OCI-LY7 (cell line): ENCODE results near the gene FAM76B. TPM values are rescaled to one million over a fixed set of nuclear protein-coding genes. Genes with fewer than 3 reads are reported as not detected.

Source experiments
- BruUV-seq: library from RNA; stranded (reverse); fragments of 400-500 nt; replicated peaks from 2 replicates; lab custom pipeline; 2021; lab: Mats Ljungman, UMichigan
- CTCF ChIA-PET: fragments of 300-600 bp; sonication (Branson Sonifier 250); formaldehyde crosslinking; loops from one replicate; lab custom pipeline; 2022; ENCODE audit warnings: antibody characterized with exemption; ENCODE audit not compliant: unreplicated experiment; lab: Charles Lee
- POLR2A ChIA-PET: fragments of 300-600 bp; sonication (Branson Sonifier 250); formaldehyde crosslinking; loops from one replicate; lab custom pipeline; 2022; ENCODE audit warnings: antibody characterized with exemption; lab: Charles Lee
- DNase-seq: peaks from one replicate; pipeline ENCODE4 v3.0.0-alpha.2; 2015; ENCODE audit warnings: low spot score
- H2AFZ ChIP-seq: fragments of 200-600 bp; sonication (generic), shearing (Covaris generic); 2 replicates; pipeline ENCODE4 v1.6.1; 2014; ENCODE audit warnings: mild to moderate bottlenecking, antibody characterized with exemption, low read length, moderate library complexity
- H3K27ac ChIP-seq: fragments of 200-600 bp; sonication (generic); 2 replicates; pipeline ENCODE4 v1.5.1; 2014; ENCODE audit warnings: mixed run types, low read depth, mild to moderate bottlenecking, moderate library complexity, low read length, inconsistent platforms; ENCODE audit not compliant: poor library complexity, severe bottlenecking
- H3K36me3 ChIP-seq: fragments of 200-600 bp; sonication (generic); 2 replicates; pipeline ENCODE4 v1.6.1; 2014; ENCODE audit warnings: mild to moderate bottlenecking, antibody characterized with exemption, low read length, moderate library complexity, mixed read lengths; ENCODE audit not compliant: insufficient read depth
- H3K4me1 ChIP-seq: fragments of 200-600 bp; sonication (generic); 2 replicates; pipeline ENCODE4 v1.5.1; 2014; ENCODE audit warnings: mild to moderate bottlenecking, low read length; ENCODE audit not compliant: insufficient read depth, poor library complexity, severe bottlenecking
- H3K4me2 ChIP-seq: fragments of 200-600 bp; sonication (generic); 2 replicates; pipeline ENCODE4 v1.6.1; 2014; ENCODE audit warnings: mild to moderate bottlenecking, low read length
- H3K4me3 ChIP-seq: fragments of 200-600 bp; sonication (generic); 2 replicates; pipeline ENCODE4 v1.5.1; 2014; ENCODE audit warnings: mild to moderate bottlenecking, low read depth, low read length; ENCODE audit not compliant: poor library complexity, severe bottlenecking
- H3K79me2 ChIP-seq: fragments of 200-600 bp; sonication (generic); 2 replicates; pipeline ENCODE4 v1.6.1; 2016; ENCODE audit warnings: low read depth, mild to moderate bottlenecking, low read length, moderate library complexity, mixed read lengths; ENCODE audit not compliant: insufficient read depth
- H3K9me2 ChIP-seq: fragments of 200-600 bp; sonication (generic); 2 replicates; pipeline ENCODE4 v1.6.1; 2016; ENCODE audit warnings: mild to moderate bottlenecking, low read length, mixed read lengths; ENCODE audit not compliant: insufficient read depth
- H3K9me3 ChIP-seq: fragments of 200-600 bp; sonication (generic); 2 replicates; pipeline ENCODE4 v1.6.1; 2014; ENCODE audit warnings: mild to moderate bottlenecking, mixed run types, low read length, mixed read lengths
- H4K20me1 ChIP-seq: fragments of 200-600 bp; sonication (generic); 2 replicates; pipeline ENCODE4 v1.6.1; 2014; ENCODE audit warnings: mild to moderate bottlenecking, antibody characterized with exemption, low read length, moderate library complexity, mixed read lengths; ENCODE audit not compliant: insufficient read depth
- EZH2phosphoT487 ChIP-seq: fragments of 200-600 bp; sonication (generic); IDR thresholded peaks from 2 replicates; pipeline ENCODE4 v1.6.1; 2018; ENCODE audit warnings: low read depth, borderline replicate concordance, mild to moderate bottlenecking, mixed run types, antibody characterized with exemption, low read length, moderate library complexity, mixed read lengths
- intact Hi-C: fragments of 100-400 bp; cut with micrococcal nuclease; formaldehyde crosslinking; loops from one replicate; pipeline ENCODE4 v1.10.0; 2022; ENCODE audit not compliant: unreplicated experiment
- total RNA-seq, 2 experiments: library from RNA; depleted of rRNA in 1 of 2; stranded (reverse); fragments of >200 nt in 1 of 2; shearing (Covaris generic) in 1 of 2; gene quantifications; 2 replicates each; pipeline ENCODE4 v1.2.3, GENCODE V29; 2014 to 2022
- TF ChIP-seq, protein P1 (sequence below): fragments of 200-600 bp; sonication (generic); conservative IDR thresholded peaks from 2 replicates; pipeline ENCODE4 v1.5.1; 2014; ENCODE audit warnings: mild to moderate bottlenecking, antibody characterized with exemption, low read length, moderate library complexity, mixed read lengths

FAM76B gene
- total RNA-seq, 2 experiments from 2014 or later = 40.9 to 53.7 TPM

DNA sequence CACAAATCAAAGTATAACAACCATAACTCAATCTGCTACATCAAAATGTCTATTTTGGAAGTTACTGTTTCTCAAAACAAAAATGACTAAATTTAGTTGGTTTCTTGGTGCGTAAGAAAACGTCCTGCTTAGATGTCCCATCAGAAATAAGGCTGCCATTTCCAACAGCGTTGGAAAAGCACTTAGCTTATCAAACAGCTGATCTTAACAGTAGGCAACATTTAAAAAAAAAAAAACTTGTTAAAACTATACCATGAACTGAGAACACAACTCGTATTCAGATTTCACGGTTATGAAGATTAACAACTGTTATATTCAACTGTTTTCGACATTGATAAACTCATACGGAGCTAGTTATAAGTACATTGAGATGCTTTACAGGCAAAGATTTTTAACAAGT lies 3.1 kb upstream of the FAM76B start:
- POLR2A ChIA-PET = interaction anchor here (0.8 to 0.9 kb wide), 3 partner anchors 11 to 81 kb away, joined by 3 read pairs; no protein-coding TSS in a partner anchor
- CTCF ChIA-PET = no interaction called here
- H3K4me2 ChIP-seq = peak overlapping the region; percentile 3; the same call in 1 of the 2 replicates

DNA sequence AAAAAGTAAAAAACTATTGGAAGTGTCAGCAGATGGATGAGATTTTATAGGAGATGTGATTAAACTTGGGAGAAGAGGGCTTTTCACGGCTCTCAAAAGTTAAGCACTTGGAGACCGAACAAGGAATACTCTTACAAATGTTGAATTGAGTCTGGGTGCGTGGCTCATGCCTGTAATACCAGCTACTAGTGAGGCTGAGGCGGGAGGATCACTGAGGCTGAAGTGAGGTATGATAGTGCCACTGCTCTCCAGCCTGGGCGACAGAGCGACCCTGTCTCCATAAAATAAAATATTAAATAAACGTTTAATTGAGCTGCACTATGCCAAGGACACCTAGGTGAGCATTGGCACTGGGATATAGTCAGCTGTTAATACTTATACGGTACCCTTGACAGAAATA lies 2.6 kb upstream of the FAM76B start:
- no TSS peak for BruUV-seq
- TF ChIP-seq EZH2phosphoT487 = no peak
- TF ChIP-seq, protein P1, sequence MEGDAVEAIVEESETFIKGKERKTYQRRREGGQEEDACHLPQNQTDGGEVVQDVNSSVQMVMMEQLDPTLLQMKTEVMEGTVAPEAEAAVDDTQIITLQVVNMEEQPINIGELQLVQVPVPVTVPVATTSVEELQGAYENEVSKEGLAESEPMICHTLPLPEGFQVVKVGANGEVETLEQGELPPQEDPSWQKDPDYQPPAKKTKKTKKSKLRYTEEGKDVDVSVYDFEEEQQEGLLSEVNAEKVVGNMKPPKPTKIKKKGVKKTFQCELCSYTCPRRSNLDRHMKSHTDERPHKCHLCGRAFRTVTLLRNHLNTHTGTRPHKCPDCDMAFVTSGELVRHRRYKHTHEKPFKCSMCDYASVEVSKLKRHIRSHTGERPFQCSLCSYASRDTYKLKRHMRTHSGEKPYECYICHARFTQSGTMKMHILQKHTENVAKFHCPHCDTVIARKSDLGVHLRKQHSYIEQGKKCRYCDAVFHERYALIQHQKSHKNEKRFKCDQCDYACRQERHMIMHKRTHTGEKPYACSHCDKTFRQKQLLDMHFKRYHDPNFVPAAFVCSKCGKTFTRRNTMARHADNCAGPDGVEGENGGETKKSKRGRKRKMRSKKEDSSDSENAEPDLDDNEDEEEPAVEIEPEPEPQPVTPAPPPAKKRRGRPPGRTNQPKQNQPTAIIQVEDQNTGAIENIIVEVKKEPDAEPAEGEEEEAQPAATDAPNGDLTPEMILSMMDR = no peak
- no peak for DNase-seq
- peaks cover 76% of the 10 kb centered on the region for H3K79me2 ChIP-seq
- ChIA-PET CTCF (no interaction called here), POLR2A (interaction anchor here (0.8 to 3.3 kb wide), 4 partner anchors 12 to 724 kb away, joined by 3 to 12 read pairs (median 3); partner anchors contain the start of gene SRSF8)
- H3K27ac ChIP-seq = no peak overlapping the region
- H3K9me3 ChIP-seq = no peaks in the 10 kb centered on the region
- H4K20me1 ChIP-seq = peaks cover 42% of the 10 kb centered on the region
- intact Hi-C loops = loop anchor here (5.0 to 10.0 kb wide), 3 partner anchors 423 to 595 kb away; partner anchors contain the start of gene CCDC82
- H3K9me2 ChIP-seq = no peaks in the 10 kb centered on the region
- H3K36me3 ChIP-seq = peaks cover 17% of the 10 kb centered on the region
- no peak overlapping the region for H2AFZ ChIP-seq
- H3K4me2 ChIP-seq = peak overlapping the region; percentile 92
- H3K4me3 ChIP-seq = no peak overlapping the region
- peaks cover 28% of the 10 kb centered on the region for H3K4me1 ChIP-seq

More for the DNA sequence above, 3.1 kb upstream of the FAM76B start:
- Histone ChIP-seq H3K4me1 (peaks cover 27% of the 10 kb centered on the region), H3K9me2 (no peaks in the 10 kb centered on the region), H3K36me3 (peaks cover 12% of the 10 kb centered on the region), H2AFZ (no peak overlapping the region), H3K4me3 (no peak overlapping the region), H3K79me2 (peaks cover 73% of the 10 kb centered on the region), H3K27ac (no peak overlapping the region), H4K20me1 (peaks cover 38% of the 10 kb centered on the region), H3K9me3 (no peaks in the 10 kb centered on the region)
- intact Hi-C loops = loop anchor here (5.0 to 10.0 kb wide), 3 partner anchors 422 to 595 kb away; partner anchors contain the start of gene CCDC82
- BruUV-seq = no TSS peak
- TF ChIP-seq EZH2phosphoT487 = no peak
- TF ChIP-seq, protein P1 = no peak
- DNase-seq = no peak

DNA sequence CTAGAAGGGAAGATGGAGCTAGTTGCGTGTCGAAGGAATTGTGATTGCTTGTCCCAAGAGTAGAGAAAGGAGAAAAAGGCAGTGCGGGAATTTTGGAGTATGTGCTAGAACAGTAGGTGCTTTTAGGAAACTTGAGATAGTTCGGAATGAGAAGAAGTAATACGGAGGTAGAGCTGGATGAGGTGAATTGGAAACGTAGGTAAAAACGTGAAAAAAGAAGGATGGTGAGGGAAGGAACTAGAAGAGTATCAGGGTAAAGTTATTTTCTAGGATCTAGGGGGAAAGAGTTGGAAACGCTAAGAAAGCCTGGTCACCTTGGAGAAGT lies 2.1 kb upstream of the FAM76B start:
- intact Hi-C loops = loop anchor here (5.0 to 10.0 kb wide), 3 partner anchors 423 to 596 kb away; partner anchors contain the start of gene CCDC82
- no TSS peak for BruUV-seq
- H3K9me2 ChIP-seq = no peaks in the 10 kb centered on the region
- peak overlapping the region; percentile 83 for H3K4me3 ChIP-seq
- no peak for TF ChIP-seq EZH2phosphoT487
- TF ChIP-seq, protein P1 = no peak
- no peak overlapping the region for H3K27ac ChIP-seq
- H3K4me2 ChIP-seq = peak overlapping the region; percentile 92
- peaks cover 22% of the 10 kb centered on the region for H3K36me3 ChIP-seq
- H3K4me1 ChIP-seq = peaks cover 28% of the 10 kb centered on the region
- H3K9me3 ChIP-seq = no peaks in the 10 kb centered on the region
- peaks cover 77% of the 10 kb centered on the region for H3K79me2 ChIP-seq
- CTCF ChIA-PET = no interaction called here
- no peak overlapping the region for H2AFZ ChIP-seq
- peaks cover 42% of the 10 kb centered on the region for H4K20me1 ChIP-seq
- DNase-seq = no peak
- POLR2A ChIA-PET = interaction anchor here (1.4 to 3.3 kb wide), 2 partner anchors 10 to 724 kb away, joined by 7 to 12 read pairs; partner anchors contain the start of gene SRSF8
